Measurements from ENCODE around the gene CNTLN.
"Not testable (repeated sequence)": the region's sequence is repeated elsewhere in the genome, so short reads cannot be mapped to it uniquely, and the experiment has no call there.

Gene CNTLN

GRCh38 chr9:17294822-17295624 is 160.2 kb downstream of the CNTLN start:
- ATAC-seq (ENCODE audit: low read depth) (no peak), DNase-seq (ENCODE audit: low spot score in 2 of 2) (no peak)
- peaks cover 2% of the 10 kb centered on the region for H3K9me3 Mint-ChIP-seq
- H3K36me3 Mint-ChIP-seq, result no peaks in the 10 kb centered on the region
- no peaks in the 10 kb centered on the region for H3K4me1 Mint-ChIP-seq
- no peaks in the 10 kb centered on the region for H3K27me3 Mint-ChIP-seq
- no peak overlapping the region for H3K4me3 Mint-ChIP-seq
- H3K27ac Mint-ChIP-seq, result no peak overlapping the region

GRCh38 chr9:17315341-17315740 is 180.5 kb downstream of the CNTLN start:
- Mint-ChIP-seq H3K36me3 (no peaks in the 10 kb centered on the region), H3K27me3 (no peaks in the 10 kb centered on the region), H3K27ac (no peak overlapping the region), H3K9me3 (peaks cover 8% of the 10 kb centered on the region), H3K4me1 (no peaks in the 10 kb centered on the region), H3K4me3 (no peak overlapping the region)
- no peak for DNase-seq (ENCODE audit: low spot score in 2 of 2)
- no peak for ATAC-seq (ENCODE audit: low read depth)

GRCh38 chr9:17318821-17319320 is 184.0 kb downstream of the CNTLN start:
- H3K36me3 Mint-ChIP-seq, result no peaks in the 10 kb centered on the region
- H3K27ac Mint-ChIP-seq, result no peak overlapping the region
- no peak for DNase-seq (ENCODE audit: low spot score in 2 of 2)
- H3K4me3 Mint-ChIP-seq, result no peak overlapping the region
- H3K9me3 Mint-ChIP-seq, result peaks cover 3% of the 10 kb centered on the region
- H3K4me1 Mint-ChIP-seq, result no peaks in the 10 kb centered on the region
- ATAC-seq (ENCODE audit: low read depth), result no peak
- H3K27me3 Mint-ChIP-seq, result no peaks in the 10 kb centered on the region

GRCh38 chr9:17319864-17320263 is 185.0 kb downstream of the CNTLN start:
- Mint-ChIP-seq H3K4me3 (no peak overlapping the region), H3K36me3 (no peaks in the 10 kb centered on the region), H3K27me3 (no peaks in the 10 kb centered on the region), H3K4me1 (no peaks in the 10 kb centered on the region), H3K27ac (no peak overlapping the region), H3K9me3 (peaks cover 3% of the 10 kb centered on the region)
- ATAC-seq (ENCODE audit: low read depth), result no peak
- DNase-seq (ENCODE audit: low spot score in 2 of 2), result no peak

- H3K27ac Mint-ChIP-seq, result no peak overlapping the region
- no peak overlapping the region for H3K4me3 Mint-ChIP-seq
- no peaks in the 10 kb centered on the region for H3K27me3 Mint-ChIP-seq
- H3K36me3 Mint-ChIP-seq, result no peaks in the 10 kb centered on the region
- DNase-seq (ENCODE audit: low spot score in 2 of 2), result no peak
- no peaks in the 10 kb centered on the region for H3K9me3 Mint-ChIP-seq
- no peaks in the 10 kb centered on the region for H3K4me1 Mint-ChIP-seq
- ATAC-seq (ENCODE audit: low read depth), result no peak
These were observed 188.3 kb downstream of the CNTLN start for GRCh38 chr9:17322882-17323864.

- no peak overlapping the region for H3K27ac Mint-ChIP-seq
- ATAC-seq (ENCODE audit: low read depth) (no peak), DNase-seq (ENCODE audit: low spot score in 2 of 2) (no peak)
- no peak overlapping the region for H3K4me3 Mint-ChIP-seq
- no peaks in the 10 kb centered on the region for H3K4me1 Mint-ChIP-seq
- H3K9me3 Mint-ChIP-seq, result no peaks in the 10 kb centered on the region
- no peaks in the 10 kb centered on the region for H3K27me3 Mint-ChIP-seq
- H3K36me3 Mint-ChIP-seq, result no peaks in the 10 kb centered on the region
These were observed 193.5 kb downstream of the CNTLN start for GRCh38 chr9:17328331-17328730.

GRCh38 chr9:17330097-17330496 is 195.3 kb downstream of the CNTLN start:
- H3K4me3 Mint-ChIP-seq, result no peak overlapping the region
- DNase-seq (ENCODE audit: low spot score in 2 of 2), result no peak

GRCh38 chr9:17332115-17332514 is 197.3 kb downstream of the CNTLN start:
- no peak overlapping the region for H3K4me3 Mint-ChIP-seq
- no peak for ATAC-seq (ENCODE audit: low read depth)
- H3K9me3 Mint-ChIP-seq, result no peaks in the 10 kb centered on the region
- H3K36me3 Mint-ChIP-seq, result no peaks in the 10 kb centered on the region
- no peak for DNase-seq (ENCODE audit: low spot score in 2 of 2)
- H3K4me1 Mint-ChIP-seq, result no peaks in the 10 kb centered on the region
- H3K27me3 Mint-ChIP-seq, result no peaks in the 10 kb centered on the region
- H3K27ac Mint-ChIP-seq, result no peak overlapping the region

More at GRCh38 chr9:17330097-17330496, 195.3 kb downstream of the CNTLN start:
- no peaks in the 10 kb centered on the region for H3K36me3 Mint-ChIP-seq
- H3K9me3 Mint-ChIP-seq, result no peaks in the 10 kb centered on the region
- no peak overlapping the region for H3K27ac Mint-ChIP-seq
- no peaks in the 10 kb centered on the region for H3K27me3 Mint-ChIP-seq
- no peak for ATAC-seq (ENCODE audit: low read depth)
- no peaks in the 10 kb centered on the region for H3K4me1 Mint-ChIP-seq

- H3K4me1 Mint-ChIP-seq, result no peaks in the 10 kb centered on the region
- no peak overlapping the region for H3K4me3 Mint-ChIP-seq
- H3K36me3 Mint-ChIP-seq, result no peaks in the 10 kb centered on the region
- no peaks in the 10 kb centered on the region for H3K27me3 Mint-ChIP-seq
- H3K9me3 Mint-ChIP-seq, result peaks cover 1% of the 10 kb centered on the region
- ATAC-seq (ENCODE audit: low read depth) (no peak), DNase-seq (ENCODE audit: low spot score in 2 of 2) (no peak)
- H3K27ac Mint-ChIP-seq, result no peak overlapping the region
These were observed 204.3 kb downstream of the CNTLN start for GRCh38 chr9:17339156-17339555.

- no peak overlapping the region for H3K27ac Mint-ChIP-seq
- H3K36me3 Mint-ChIP-seq, result no peaks in the 10 kb centered on the region
- H3K4me1 Mint-ChIP-seq, result no peaks in the 10 kb centered on the region
- DNase-seq (ENCODE audit: low spot score in 2 of 2), result no peak
- H3K27me3 Mint-ChIP-seq, result no peaks in the 10 kb centered on the region
- no peak overlapping the region for H3K4me3 Mint-ChIP-seq
- H3K9me3 Mint-ChIP-seq, result peaks cover 1% of the 10 kb centered on the region
- ATAC-seq (ENCODE audit: low read depth), result no peak
These were observed 207.9 kb downstream of the CNTLN start for GRCh38 chr9:17342696-17343095.

- Mint-ChIP-seq H3K36me3 (no peaks in the 10 kb centered on the region), H3K27ac (no peak overlapping the region), H3K27me3 (no peaks in the 10 kb centered on the region), H3K4me1 (no peaks in the 10 kb centered on the region), H3K4me3 (no peak overlapping the region), H3K9me3 (peaks cover 3% of the 10 kb centered on the region)
- no peak for DNase-seq (ENCODE audit: low spot score in 2 of 2)
- no peak for ATAC-seq (ENCODE audit: low read depth)
These were observed 215.0 kb downstream of the CNTLN start for GRCh38 chr9:17349831-17350230.

- not testable (repeated sequence) for H3K36me3 Mint-ChIP-seq; H3K4me3 Mint-ChIP-seq; H3K27ac Mint-ChIP-seq; ATAC-seq (ENCODE audit: low read depth); H3K9me3 Mint-ChIP-seq; DNase-seq (ENCODE audit: low spot score in 2 of 2); H3K4me1 Mint-ChIP-seq; H3K27me3 Mint-ChIP-seq
These were observed 219.2 kb downstream of the CNTLN start for GRCh38 chr9:17354006-17354405.

GRCh38 chr9:17361378-17361777 is 226.5 kb downstream of the CNTLN start:
- Mint-ChIP-seq H3K4me1 (no peaks in the 10 kb centered on the region), H3K27ac (no peak overlapping the region), H3K27me3 (no peaks in the 10 kb centered on the region), H3K36me3 (no peaks in the 10 kb centered on the region), H3K9me3 (peaks cover 1% of the 10 kb centered on the region), H3K4me3 (no peak overlapping the region)
- ATAC-seq (ENCODE audit: low read depth) (no peak), DNase-seq (ENCODE audit: low spot score in 2 of 2) (no peak)

- ATAC-seq (ENCODE audit: low read depth) (no peak), DNase-seq (ENCODE audit: low spot score in 2 of 2) (no peak)
- Mint-ChIP-seq H3K27ac (no peak overlapping the region), H3K9me3 (peaks cover 1% of the 10 kb centered on the region), H3K36me3 (no peaks in the 10 kb centered on the region), H3K4me3 (no peak overlapping the region), H3K27me3 (no peaks in the 10 kb centered on the region), H3K4me1 (no peaks in the 10 kb centered on the region)
These were observed 232.2 kb downstream of the CNTLN start for GRCh38 chr9:17367035-17367434.

All from memory B cell (primary cell).